ENCODE measurements around the gene GRID2.

GRCh38 chr4:92825791-92826190, 522.0 kb downstream of the GRID2 start:
- no peak for TF ChIP-seq EZH2 (IDR thresholded peaks at IDR 0.05; ENCODE audit: low read length, missing control alignments)
- TF ChIP-seq, protein P1, sequence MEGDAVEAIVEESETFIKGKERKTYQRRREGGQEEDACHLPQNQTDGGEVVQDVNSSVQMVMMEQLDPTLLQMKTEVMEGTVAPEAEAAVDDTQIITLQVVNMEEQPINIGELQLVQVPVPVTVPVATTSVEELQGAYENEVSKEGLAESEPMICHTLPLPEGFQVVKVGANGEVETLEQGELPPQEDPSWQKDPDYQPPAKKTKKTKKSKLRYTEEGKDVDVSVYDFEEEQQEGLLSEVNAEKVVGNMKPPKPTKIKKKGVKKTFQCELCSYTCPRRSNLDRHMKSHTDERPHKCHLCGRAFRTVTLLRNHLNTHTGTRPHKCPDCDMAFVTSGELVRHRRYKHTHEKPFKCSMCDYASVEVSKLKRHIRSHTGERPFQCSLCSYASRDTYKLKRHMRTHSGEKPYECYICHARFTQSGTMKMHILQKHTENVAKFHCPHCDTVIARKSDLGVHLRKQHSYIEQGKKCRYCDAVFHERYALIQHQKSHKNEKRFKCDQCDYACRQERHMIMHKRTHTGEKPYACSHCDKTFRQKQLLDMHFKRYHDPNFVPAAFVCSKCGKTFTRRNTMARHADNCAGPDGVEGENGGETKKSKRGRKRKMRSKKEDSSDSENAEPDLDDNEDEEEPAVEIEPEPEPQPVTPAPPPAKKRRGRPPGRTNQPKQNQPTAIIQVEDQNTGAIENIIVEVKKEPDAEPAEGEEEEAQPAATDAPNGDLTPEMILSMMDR (conservative IDR thresholded peaks at IDR 0.05 in 1 of 2, IDR thresholded peaks at IDR 0.05 in 1 of 2; ENCODE audit: low read depth in 1 of 2, low read length in 2 of 2) = no peak

All from fibroblast of lung (primary cell).